ENCODE results near the gene B3GALNT1.

- TF ChIP-seq CTCF (IDR thresholded peaks at IDR 0.05) (no peak), POLR2AphosphoS5 (IDR thresholded peaks at IDR 0.05) (no peak)
Observed at GRCh38 chr3:161054860-161055604, 50.1 kb downstream of the B3GALNT1 start.
